Measurements from ENCODE around the gene FBN2.
"Not testable (repeated sequence)": the region's sequence is repeated elsewhere in the genome, so short reads cannot be mapped to it uniquely, and the experiment has no call there.

FBN2 gene

DNA sequence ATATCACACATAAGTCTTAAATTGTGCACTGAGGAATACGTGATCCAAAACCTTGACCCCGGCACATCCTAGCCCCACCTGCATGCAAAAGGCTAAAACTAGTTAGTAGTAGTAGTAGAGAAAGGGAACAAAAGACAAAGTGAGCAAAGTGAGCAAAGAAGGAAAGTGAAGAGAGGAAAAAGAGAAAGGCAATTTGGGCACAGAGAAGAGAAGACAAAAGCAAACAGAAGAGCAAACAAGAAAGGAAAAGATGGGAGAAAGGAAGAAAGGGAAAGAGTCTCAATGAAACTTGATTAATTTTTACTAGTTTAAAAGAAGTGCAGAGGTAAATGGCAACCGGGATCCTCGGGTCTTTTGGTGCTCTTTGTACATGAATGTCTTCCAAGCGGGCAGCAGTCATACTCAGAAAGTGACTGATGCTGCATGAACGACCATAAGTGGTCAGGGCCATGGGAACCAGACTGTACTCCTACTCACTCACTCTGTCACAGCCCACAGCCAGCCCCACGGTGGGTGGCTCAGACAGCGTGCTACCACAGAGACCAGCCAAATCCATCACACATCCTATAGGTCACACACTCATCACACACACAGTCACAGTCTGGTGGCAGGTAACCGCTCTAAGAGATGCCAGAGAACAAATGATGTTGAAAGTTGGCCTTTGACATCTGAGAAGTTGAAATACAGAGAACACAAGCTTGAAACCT, 203.9 kb downstream of the FBN2 start:
- H3K27ac ChIP-seq = no peak overlapping the region
- no peak overlapping the region for H3K4me2 ChIP-seq
- H3K4me1 ChIP-seq = no peaks in the 10 kb centered on the region
- H3K4me3 ChIP-seq = no peak overlapping the region
- TF ChIP-seq Cebpa-rat (IDR thresholded peaks at IDR 0.05) = no peak
- H3K9me3 ChIP-seq = no peaks in the 10 kb centered on the region
- no peaks in the 10 kb centered on the region for H3K36me3 ChIP-seq
- H3K27me3 ChIP-seq = no peaks in the 10 kb centered on the region
- no peak overlapping the region for H3K9ac ChIP-seq
- no peaks in the 10 kb centered on the region for H4K20me1 ChIP-seq

DNA sequence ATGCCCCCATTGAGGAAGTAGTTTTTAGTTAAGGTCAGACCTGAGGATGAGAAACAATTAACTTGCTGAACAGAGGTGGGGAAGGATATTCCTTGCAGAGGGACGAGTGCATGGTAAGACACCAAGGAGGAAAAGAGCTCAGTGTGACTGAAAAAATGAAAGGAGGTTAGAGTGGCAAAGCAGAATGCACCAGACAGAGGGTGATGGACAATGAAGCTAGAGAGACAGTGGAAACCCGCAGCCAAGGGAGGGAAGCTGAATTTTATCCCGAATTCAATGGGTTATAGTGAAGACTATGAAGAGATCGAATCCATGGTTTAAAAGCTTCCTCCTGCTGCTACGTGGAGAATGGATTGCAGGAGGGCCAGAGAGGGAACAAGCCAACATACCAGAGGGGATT, 206.8 kb downstream of the FBN2 start:
- Histone ChIP-seq H3K27me3 (no peaks in the 10 kb centered on the region), H3K4me2 (no peak overlapping the region), H3K9me3 (no peaks in the 10 kb centered on the region), H3K27ac (no peak overlapping the region), H3K36me3 (no peaks in the 10 kb centered on the region), H3K9ac (no peak overlapping the region), H3K4me1 (no peaks in the 10 kb centered on the region), H4K20me1 (no peaks in the 10 kb centered on the region), H3K4me3 (no peak overlapping the region)
- no peak for TF ChIP-seq Cebpa-rat (IDR thresholded peaks at IDR 0.05)

DNA sequence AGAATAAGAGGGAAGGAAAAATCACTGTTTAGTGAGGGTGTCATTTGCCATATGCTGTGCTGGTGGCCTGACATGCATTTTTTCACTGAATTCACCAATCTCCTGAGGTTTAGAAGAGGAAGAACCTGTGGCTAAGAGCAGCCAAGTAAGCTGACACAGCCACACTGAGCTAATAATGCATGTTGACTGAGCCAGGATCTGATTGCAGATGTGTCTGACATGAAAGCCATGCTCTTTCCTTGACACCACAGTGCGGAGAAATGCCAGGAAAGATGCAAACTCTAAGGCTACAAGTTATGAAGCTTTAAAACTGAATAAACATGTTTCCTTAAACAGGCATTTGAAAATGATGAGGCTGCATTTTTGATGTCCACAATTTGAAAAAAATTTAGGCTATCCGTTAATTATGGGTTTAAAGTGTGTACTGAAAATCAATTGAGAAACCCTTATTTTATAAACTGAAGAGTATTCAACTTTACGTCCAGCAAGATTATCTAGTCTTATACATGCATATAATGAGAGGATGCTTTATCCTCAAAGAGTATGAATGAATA, 208.6 kb downstream of the FBN2 start:
- H3K36me3 ChIP-seq = no peaks in the 10 kb centered on the region
- H3K4me1 ChIP-seq = no peaks in the 10 kb centered on the region
- no peak overlapping the region for H3K9ac ChIP-seq
- no peaks in the 10 kb centered on the region for H4K20me1 ChIP-seq
- no peaks in the 10 kb centered on the region for H3K9me3 ChIP-seq
- no peaks in the 10 kb centered on the region for H3K27me3 ChIP-seq
- H3K27ac ChIP-seq = no peak overlapping the region
- TF ChIP-seq Cebpa-rat (IDR thresholded peaks at IDR 0.05) = no peak
- H3K4me3 ChIP-seq = no peak overlapping the region
- H3K4me2 ChIP-seq = no peak overlapping the region

DNA sequence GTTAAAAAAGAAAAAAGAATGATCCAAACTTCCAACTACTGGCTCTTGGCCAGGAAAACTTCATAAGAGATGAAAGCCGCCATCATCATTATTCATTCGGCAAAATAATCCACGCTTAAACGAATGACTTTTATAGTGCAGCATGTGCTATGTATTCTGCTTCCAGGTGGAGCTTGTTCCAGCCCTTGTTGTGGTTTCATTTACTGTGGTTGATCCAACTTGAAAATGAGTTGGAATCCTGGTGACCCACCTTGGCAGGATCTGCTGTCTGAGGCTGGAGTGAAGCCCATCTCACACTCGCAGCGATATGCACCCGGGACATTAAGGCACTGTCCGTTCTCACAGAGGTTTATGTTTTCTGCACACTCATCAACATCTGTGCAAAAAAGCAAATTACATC, 209.6 kb downstream of the FBN2 start:
- Histone ChIP-seq H4K20me1 (no peaks in the 10 kb centered on the region), H3K4me1 (no peaks in the 10 kb centered on the region), H3K9ac (no peak overlapping the region), H3K4me3 (no peak overlapping the region), H3K36me3 (no peaks in the 10 kb centered on the region), H3K27me3 (no peaks in the 10 kb centered on the region), H3K9me3 (no peaks in the 10 kb centered on the region), H3K27ac (no peak overlapping the region), H3K4me2 (no peak overlapping the region)
- TF ChIP-seq Cebpa-rat (IDR thresholded peaks at IDR 0.05) = no peak

DNA sequence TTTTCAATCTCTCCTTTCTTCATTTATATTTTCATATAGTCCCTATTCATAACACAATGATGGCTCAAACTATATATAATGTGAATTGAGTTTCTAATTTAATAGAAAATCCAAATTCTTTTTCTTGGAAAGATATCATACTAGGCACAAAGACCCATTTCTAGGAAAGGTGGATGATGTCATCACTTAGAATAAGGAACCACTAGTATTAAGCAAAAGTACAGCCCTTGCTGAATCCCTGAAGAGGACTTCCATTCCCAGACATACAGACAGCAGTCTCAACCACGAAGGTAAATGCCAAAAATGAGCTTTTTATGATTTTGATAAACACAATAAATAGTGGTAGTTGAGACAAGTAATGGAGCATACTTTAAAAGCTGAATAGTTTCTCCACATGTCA, 210.0 kb downstream of the FBN2 start:
- no peaks in the 10 kb centered on the region for H3K36me3 ChIP-seq
- no peaks in the 10 kb centered on the region for H3K4me1 ChIP-seq
- no peaks in the 10 kb centered on the region for H3K9me3 ChIP-seq
- H3K27me3 ChIP-seq = no peaks in the 10 kb centered on the region
- H3K27ac ChIP-seq = no peak overlapping the region
- H3K4me3 ChIP-seq = no peak overlapping the region
- no peaks in the 10 kb centered on the region for H4K20me1 ChIP-seq
- TF ChIP-seq Cebpa-rat (IDR thresholded peaks at IDR 0.05) = no peak
- no peak overlapping the region for H3K4me2 ChIP-seq
- no peak overlapping the region for H3K9ac ChIP-seq

DNA sequence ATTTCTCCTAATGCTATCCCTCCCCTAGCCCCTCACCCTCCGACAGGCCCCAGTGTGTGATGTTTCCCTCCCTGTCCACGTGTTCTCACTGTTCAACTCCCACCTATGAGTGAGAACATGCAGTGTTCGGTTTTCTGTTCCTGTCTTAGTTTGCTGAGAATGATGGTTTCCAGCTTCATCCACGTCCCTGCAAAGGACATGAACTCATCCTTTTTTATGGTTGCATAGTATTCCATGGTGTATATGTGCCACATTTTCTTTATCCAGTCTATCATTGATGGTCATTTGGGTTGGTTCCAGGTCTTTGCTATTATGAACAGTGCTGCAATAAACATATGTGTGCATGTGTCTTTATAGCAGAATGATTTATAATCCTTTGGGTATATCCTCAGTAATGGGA, 216.6 kb downstream of the FBN2 start:
- not testable (repeated sequence) for H3K9me3 ChIP-seq, H3K4me1 ChIP-seq, H3K4me2 ChIP-seq, H3K27me3 ChIP-seq, H3K36me3 ChIP-seq, H3K4me3 ChIP-seq, H3K27ac ChIP-seq, H4K20me1 ChIP-seq, H3K9ac ChIP-seq

DNA sequence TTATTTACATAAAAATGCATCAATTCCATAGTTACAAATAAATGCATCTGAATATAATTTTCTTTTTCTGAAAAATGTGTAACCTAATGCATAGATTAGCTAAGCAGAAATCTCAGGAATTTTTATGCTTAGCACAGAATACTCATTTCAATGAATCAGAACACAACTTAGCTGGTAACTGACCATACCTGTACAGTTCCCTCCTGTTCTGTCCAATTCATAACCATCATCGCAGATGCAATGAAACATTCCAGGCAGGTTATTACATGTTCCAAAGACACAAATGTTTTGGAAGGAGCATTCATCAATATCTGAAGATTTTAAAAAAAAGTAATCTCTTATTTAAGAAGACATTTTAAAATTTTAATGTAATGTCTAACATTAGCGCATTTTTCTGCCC, 219.4 kb downstream of the FBN2 start:
- Histone ChIP-seq H3K4me3 (no peak overlapping the region), H3K9me3 (no peaks in the 10 kb centered on the region), H3K27me3 (no peaks in the 10 kb centered on the region), H3K27ac (no peak overlapping the region), H3K4me2 (no peak overlapping the region), H3K9ac (no peak overlapping the region), H3K36me3 (no peaks in the 10 kb centered on the region), H3K4me1 (no peaks in the 10 kb centered on the region), H4K20me1 (no peaks in the 10 kb centered on the region)
- TF ChIP-seq Cebpa-rat (IDR thresholded peaks at IDR 0.05) = no peak

DNA sequence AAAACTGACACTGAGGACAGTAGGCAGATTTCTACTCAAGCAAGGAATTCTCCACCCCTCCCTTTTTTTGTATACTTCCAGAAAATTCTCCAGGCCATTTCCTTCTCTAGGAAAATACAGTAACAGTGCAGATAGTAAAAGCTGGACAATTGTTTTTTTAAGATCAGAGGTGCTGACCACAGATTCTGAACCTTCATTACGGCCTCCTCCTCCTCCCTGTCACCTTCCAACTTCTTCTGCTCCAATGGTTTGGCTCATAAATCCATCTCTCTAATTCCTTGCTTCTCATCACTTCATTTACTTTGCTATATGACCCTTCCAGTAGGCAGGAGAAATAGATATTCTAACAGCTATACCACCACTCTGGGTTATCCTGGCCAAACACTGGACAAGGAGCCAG, 220.6 kb downstream of the FBN2 start:
- H3K27me3 ChIP-seq = no peaks in the 10 kb centered on the region
- H3K9me3 ChIP-seq = no peaks in the 10 kb centered on the region
- H3K4me3 ChIP-seq = no peak overlapping the region
- H3K4me1 ChIP-seq = no peaks in the 10 kb centered on the region
- no peak overlapping the region for H3K4me2 ChIP-seq
- no peak for TF ChIP-seq Cebpa-rat (IDR thresholded peaks at IDR 0.05)
- H3K27ac ChIP-seq = no peak overlapping the region
- no peak overlapping the region for H3K9ac ChIP-seq
- H4K20me1 ChIP-seq = no peaks in the 10 kb centered on the region
- H3K36me3 ChIP-seq = no peaks in the 10 kb centered on the region

DNA sequence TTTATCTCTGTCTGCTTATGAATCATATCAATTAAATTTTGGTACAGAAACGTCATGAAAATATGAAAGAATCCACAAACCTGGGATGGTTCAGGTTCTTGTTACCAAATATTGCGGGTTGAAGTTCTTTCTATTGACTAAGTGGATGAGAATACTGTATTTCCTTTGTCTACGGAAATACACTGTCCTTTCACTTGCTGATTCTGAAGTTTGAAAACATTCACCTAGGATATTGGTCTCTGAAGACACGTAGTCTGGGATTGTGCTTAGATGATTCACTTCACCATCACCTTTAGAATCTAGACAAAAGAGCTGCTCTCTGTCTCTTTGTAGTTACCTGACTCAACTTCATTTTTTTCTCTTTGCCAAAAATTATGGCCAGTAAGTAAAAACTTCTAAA, 222.4 kb downstream of the FBN2 start:
- Histone ChIP-seq H3K27ac (no peak overlapping the region), H4K20me1 (no peaks in the 10 kb centered on the region), H3K27me3 (no peaks in the 10 kb centered on the region), H3K4me2 (no peak overlapping the region), H3K4me1 (no peaks in the 10 kb centered on the region), H3K36me3 (no peaks in the 10 kb centered on the region), H3K9ac (no peak overlapping the region), H3K4me3 (no peak overlapping the region), H3K9me3 (no peaks in the 10 kb centered on the region)
- no peak for TF ChIP-seq Cebpa-rat (IDR thresholded peaks at IDR 0.05)

DNA sequence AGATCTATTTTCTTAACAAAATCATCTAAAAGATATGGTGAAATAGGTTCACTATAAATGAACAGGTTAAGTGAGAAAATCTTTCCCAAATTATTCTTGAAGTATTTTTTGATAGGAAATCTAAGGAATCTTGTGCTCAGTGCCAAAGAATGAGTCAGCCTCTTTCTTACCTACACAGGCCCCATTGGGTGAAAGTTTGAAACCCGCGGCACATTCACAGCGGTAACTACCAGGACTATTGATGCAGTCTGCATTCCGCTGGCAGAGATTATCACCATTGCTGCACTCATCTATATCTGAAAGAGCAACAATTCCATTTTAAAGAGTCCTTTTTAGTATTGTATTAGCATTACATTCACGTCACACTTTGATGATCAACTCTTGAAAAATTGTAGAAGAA, 232.7 kb downstream of the FBN2 start:
- Histone ChIP-seq H3K9me3 (no peaks in the 10 kb centered on the region), H3K27ac (no peak overlapping the region), H3K4me3 (no peak overlapping the region), H3K36me3 (no peaks in the 10 kb centered on the region), H4K20me1 (no peaks in the 10 kb centered on the region), H3K4me2 (no peak overlapping the region), H3K4me1 (no peaks in the 10 kb centered on the region), H3K9ac (no peak overlapping the region), H3K27me3 (no peaks in the 10 kb centered on the region)
- no peak for TF ChIP-seq Cebpa-rat (IDR thresholded peaks at IDR 0.05)

DNA sequence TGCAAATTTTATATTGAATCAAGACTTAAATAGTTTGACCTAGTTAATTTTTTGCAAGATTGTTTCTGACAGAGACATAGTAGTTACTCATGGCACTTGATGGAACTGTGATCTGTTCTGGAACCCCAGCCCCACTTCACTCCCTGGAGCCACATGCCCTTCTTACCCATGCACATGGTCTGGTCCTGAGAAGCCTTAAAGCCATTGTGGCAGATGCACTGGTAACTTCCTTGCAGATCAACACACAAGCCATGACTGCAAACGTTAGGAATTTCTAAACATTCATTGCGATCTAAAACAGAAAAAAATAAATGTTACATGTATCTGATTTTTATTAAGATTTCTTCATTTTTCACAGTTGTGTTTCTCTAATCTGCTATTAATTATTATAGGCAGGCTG, 233.3 kb downstream of the FBN2 start:
- H3K4me1 ChIP-seq = no peaks in the 10 kb centered on the region
- no peak overlapping the region for H3K4me2 ChIP-seq
- no peak overlapping the region for H3K4me3 ChIP-seq
- no peak overlapping the region for H3K27ac ChIP-seq
- no peak overlapping the region for H3K9ac ChIP-seq
- no peaks in the 10 kb centered on the region for H3K36me3 ChIP-seq
- no peaks in the 10 kb centered on the region for H4K20me1 ChIP-seq
- no peaks in the 10 kb centered on the region for H3K9me3 ChIP-seq
- TF ChIP-seq Cebpa-rat (IDR thresholded peaks at IDR 0.05) = no peak
- H3K27me3 ChIP-seq = no peaks in the 10 kb centered on the region
